Measurements from ENCODE around the gene SASH1. TPM values are rescaled to one million over a fixed set of nuclear protein-coding genes. Genes with fewer than 3 reads are reported as not detected.

SASH1 gene
- total RNA-seq, 1 donor from 2014 or later, result 15.5 TPM

DNA sequence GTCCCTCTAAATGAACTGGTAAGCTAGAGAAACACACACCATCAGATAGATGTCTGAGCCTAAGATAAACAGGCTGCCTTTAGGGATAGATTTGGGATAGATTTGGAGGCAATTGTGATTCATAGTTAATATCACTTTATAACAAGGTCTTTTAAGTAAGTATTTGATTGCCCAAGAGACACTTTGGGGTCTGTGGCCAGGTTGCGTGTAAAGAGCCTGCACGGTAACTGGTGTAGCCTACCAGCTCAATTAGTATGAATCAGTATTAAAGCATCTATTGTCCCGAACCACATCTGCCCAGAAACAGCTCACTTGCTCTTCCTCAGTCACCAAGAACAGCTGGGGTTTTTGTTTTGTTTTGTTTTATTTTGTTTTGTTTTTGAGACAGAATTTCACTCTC, 193.3 kb downstream of the SASH1 start:
- Histone ChIP-seq H3K27ac (ENCODE audit: low read depth, low read length) (peak overlapping the region; percentile 59), H3K4me1 (ENCODE audit: insufficient read depth, low read length) (peaks cover 29% of the 10 kb centered on the region), H3K27me3 (ENCODE audit: insufficient read depth, low read length) (no peaks in the 10 kb centered on the region), H3K36me3 (ENCODE audit: insufficient read depth, low read length) (peaks cover 39% of the 10 kb centered on the region), H3K4me3 (ENCODE audit: insufficient read depth, low read depth, low read length) (no peak overlapping the region), H3K79me2 (ENCODE audit: insufficient read depth, low read length) (no peaks in the 10 kb centered on the region), H2AFZ (ENCODE audit: low read depth, low read length) (no peak overlapping the region), H3K9me3 (ENCODE audit: insufficient read depth, low read depth, low read length) (no peaks in the 10 kb centered on the region), H3K9ac (ENCODE audit: low read length) (peak overlapping the region; percentile 24), H3K4me2 (ENCODE audit: low read length) (peak overlapping the region; percentile 11), H4K20me1 (ENCODE audit: insufficient read depth, low read length) (no peaks in the 10 kb centered on the region)
- no peak overlapping the region for H3K4me3 Mint-ChIP-seq (ENCODE audit: unreplicated experiment)
- FAIRE-seq (no peak), DNase-seq (ENCODE audit: low read depth) (peak; percentile 81)
- H3K27me3 Mint-ChIP-seq (ENCODE audit: low read depth, unreplicated experiment), result no peaks in the 10 kb centered on the region
- H3K36me3 Mint-ChIP-seq (ENCODE audit: low read depth, unreplicated experiment), result peaks cover 23% of the 10 kb centered on the region
- TF ChIP-seq, protein P1, sequence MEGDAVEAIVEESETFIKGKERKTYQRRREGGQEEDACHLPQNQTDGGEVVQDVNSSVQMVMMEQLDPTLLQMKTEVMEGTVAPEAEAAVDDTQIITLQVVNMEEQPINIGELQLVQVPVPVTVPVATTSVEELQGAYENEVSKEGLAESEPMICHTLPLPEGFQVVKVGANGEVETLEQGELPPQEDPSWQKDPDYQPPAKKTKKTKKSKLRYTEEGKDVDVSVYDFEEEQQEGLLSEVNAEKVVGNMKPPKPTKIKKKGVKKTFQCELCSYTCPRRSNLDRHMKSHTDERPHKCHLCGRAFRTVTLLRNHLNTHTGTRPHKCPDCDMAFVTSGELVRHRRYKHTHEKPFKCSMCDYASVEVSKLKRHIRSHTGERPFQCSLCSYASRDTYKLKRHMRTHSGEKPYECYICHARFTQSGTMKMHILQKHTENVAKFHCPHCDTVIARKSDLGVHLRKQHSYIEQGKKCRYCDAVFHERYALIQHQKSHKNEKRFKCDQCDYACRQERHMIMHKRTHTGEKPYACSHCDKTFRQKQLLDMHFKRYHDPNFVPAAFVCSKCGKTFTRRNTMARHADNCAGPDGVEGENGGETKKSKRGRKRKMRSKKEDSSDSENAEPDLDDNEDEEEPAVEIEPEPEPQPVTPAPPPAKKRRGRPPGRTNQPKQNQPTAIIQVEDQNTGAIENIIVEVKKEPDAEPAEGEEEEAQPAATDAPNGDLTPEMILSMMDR (IDR thresholded peaks at IDR 0.05; ENCODE audit: insufficient read depth, low read depth, low read length), result no peak
- TF ChIP-seq EZH2 (IDR thresholded peaks at IDR 0.05; ENCODE audit: insufficient read depth, low read length), result no peak
- H3K27ac Mint-ChIP-seq (ENCODE audit: unreplicated experiment), result no peak overlapping the region
- no peaks in the 10 kb centered on the region for H3K9me3 Mint-ChIP-seq (ENCODE audit: unreplicated experiment)
- peaks cover 23% of the 10 kb centered on the region for H3K4me1 Mint-ChIP-seq (ENCODE audit: low read depth, unreplicated experiment)

DNA sequence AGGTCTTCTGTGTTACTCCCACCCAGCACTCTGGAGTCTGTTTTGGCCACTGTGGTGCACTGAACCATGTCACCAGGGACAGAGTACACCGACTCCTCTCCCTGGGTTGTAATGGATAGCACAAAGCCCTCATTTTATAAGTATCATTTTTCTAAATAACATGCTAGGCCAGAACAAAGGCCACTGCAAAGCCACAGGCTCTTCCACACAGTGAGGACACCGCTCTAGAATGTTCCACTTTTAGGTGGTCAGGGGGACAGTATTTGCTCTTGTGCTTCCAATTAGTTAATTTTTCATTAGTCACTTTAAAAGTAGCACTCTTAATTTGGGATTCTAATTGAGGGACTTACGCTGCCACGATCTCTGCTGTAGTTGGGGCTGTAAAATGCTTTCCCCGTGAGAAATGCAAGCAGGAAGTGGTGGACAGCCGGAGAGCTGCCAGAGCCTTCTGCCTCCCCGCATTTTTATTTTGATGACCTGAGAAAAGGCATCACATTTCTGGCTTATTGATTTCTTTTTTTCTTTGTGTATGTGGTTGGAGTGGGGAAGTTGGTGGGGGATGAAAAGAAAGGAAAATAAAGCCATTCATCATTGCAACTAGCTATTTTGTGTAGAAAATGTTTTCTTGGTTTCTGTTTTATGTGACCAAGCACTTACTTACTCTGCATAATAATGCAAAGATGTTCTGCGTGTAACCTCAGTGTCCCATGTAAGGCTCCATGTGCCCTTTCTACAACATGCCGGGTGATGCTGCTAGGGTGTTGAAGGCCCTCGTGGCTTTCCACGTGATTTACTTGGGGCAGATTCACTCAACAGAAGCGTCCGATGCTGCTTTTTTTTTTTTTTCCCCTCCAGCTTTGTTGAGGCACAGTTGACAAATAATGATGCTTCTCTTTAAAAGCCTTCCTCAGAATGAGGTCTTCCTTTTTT, 195.9 kb downstream of the SASH1 start:
- no peaks in the 10 kb centered on the region for H3K9me3 ChIP-seq (ENCODE audit: insufficient read depth, low read depth, low read length)
- peaks cover 20% of the 10 kb centered on the region for H3K4me1 ChIP-seq (ENCODE audit: insufficient read depth, low read length)
- DNase-seq (ENCODE audit: low read depth) (peak; percentile 78), FAIRE-seq (no peak)
- H3K27ac Mint-ChIP-seq (ENCODE audit: unreplicated experiment), result peak overlapping the region; percentile 21
- peak overlapping the region; percentile 83 for H3K4me2 ChIP-seq (ENCODE audit: low read length)
- TF ChIP-seq EZH2 (IDR thresholded peaks at IDR 0.05; ENCODE audit: insufficient read depth, low read length), result no peak
- TF ChIP-seq, protein P1 (IDR thresholded peaks at IDR 0.05; ENCODE audit: insufficient read depth, low read depth, low read length), result no peak
- no peaks in the 10 kb centered on the region for H3K27me3 ChIP-seq (ENCODE audit: insufficient read depth, low read length)
- peak overlapping the region; percentile 27 for H2AFZ ChIP-seq (ENCODE audit: low read depth, low read length)
- no peak overlapping the region for H3K4me3 Mint-ChIP-seq (ENCODE audit: unreplicated experiment)
- no peaks in the 10 kb centered on the region for H3K27me3 Mint-ChIP-seq (ENCODE audit: low read depth, unreplicated experiment)
- H3K4me3 ChIP-seq (ENCODE audit: insufficient read depth, low read depth, low read length), result peak overlapping the region; percentile 40
- peaks cover 21% of the 10 kb centered on the region for H3K36me3 Mint-ChIP-seq (ENCODE audit: low read depth, unreplicated experiment)
- no peaks in the 10 kb centered on the region for H4K20me1 ChIP-seq (ENCODE audit: insufficient read depth, low read length)
- H3K36me3 ChIP-seq (ENCODE audit: insufficient read depth, low read length), result peaks cover 44% of the 10 kb centered on the region
- H3K9ac ChIP-seq (ENCODE audit: low read length), result peak overlapping the region; percentile 52
- peak overlapping the region; percentile 57 for H3K27ac ChIP-seq (ENCODE audit: low read depth, low read length)
- no peaks in the 10 kb centered on the region for H3K9me3 Mint-ChIP-seq (ENCODE audit: unreplicated experiment)
- H3K4me1 Mint-ChIP-seq (ENCODE audit: low read depth, unreplicated experiment), result peaks cover 14% of the 10 kb centered on the region
- no peaks in the 10 kb centered on the region for H3K79me2 ChIP-seq (ENCODE audit: insufficient read depth, low read length)

DNA sequence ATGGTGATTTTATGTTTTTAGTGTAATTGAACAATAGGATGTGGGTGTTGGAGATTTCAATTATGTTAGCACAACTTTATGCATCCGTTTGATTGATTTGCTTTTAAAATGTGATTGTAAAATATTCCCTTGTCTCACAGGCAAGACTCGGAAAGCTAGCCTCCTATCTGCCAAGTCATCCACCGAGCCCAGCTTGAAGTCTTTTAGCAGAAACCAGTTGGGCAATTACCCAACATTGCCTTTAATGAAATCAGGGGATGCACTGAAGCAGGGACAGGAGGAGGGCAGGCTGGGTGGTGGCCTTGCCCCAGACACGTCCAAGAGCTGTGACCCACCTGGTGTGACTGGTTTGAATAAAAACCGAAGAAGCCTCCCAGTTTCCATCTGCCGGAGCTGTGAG, 200.9 kb downstream of the SASH1 start:
- H3K36me3 Mint-ChIP-seq (ENCODE audit: low read depth, unreplicated experiment), result peaks cover 14% of the 10 kb centered on the region
- no peak for TF ChIP-seq EZH2 (IDR thresholded peaks at IDR 0.05; ENCODE audit: insufficient read depth, low read length)
- TF ChIP-seq, protein P1 (IDR thresholded peaks at IDR 0.05; ENCODE audit: insufficient read depth, low read depth, low read length), result no peak

More for the DNA sequence above, 200.9 kb downstream of the SASH1 start:
- no peaks in the 10 kb centered on the region for H3K9me3 ChIP-seq (ENCODE audit: insufficient read depth, low read depth, low read length)
- no peaks in the 10 kb centered on the region for H3K79me2 ChIP-seq (ENCODE audit: insufficient read depth, low read length)
- Mint-ChIP-seq H3K27me3 (ENCODE audit: low read depth, unreplicated experiment) (no peaks in the 10 kb centered on the region), H3K27ac (ENCODE audit: unreplicated experiment) (no peak overlapping the region), H3K9me3 (ENCODE audit: unreplicated experiment) (no peaks in the 10 kb centered on the region), H3K4me3 (ENCODE audit: unreplicated experiment) (no peak overlapping the region), H3K4me1 (ENCODE audit: low read depth, unreplicated experiment) (peaks cover 3% of the 10 kb centered on the region)
- no peak overlapping the region for H3K27ac ChIP-seq (ENCODE audit: low read depth, low read length)
- H3K9ac ChIP-seq (ENCODE audit: low read length), result no peak overlapping the region
- H3K4me3 ChIP-seq (ENCODE audit: insufficient read depth, low read depth, low read length), result no peak overlapping the region
- H3K4me2 ChIP-seq (ENCODE audit: low read length), result no peak overlapping the region
- no peak overlapping the region for H2AFZ ChIP-seq (ENCODE audit: low read depth, low read length)
- H4K20me1 ChIP-seq (ENCODE audit: insufficient read depth, low read length), result no peaks in the 10 kb centered on the region
- DNase-seq (ENCODE audit: low read depth), result no peak
- peaks cover 36% of the 10 kb centered on the region for H3K36me3 ChIP-seq (ENCODE audit: insufficient read depth, low read length)
- peaks cover 6% of the 10 kb centered on the region for H3K4me1 ChIP-seq (ENCODE audit: insufficient read depth, low read length)
- FAIRE-seq, result no peak
- no peaks in the 10 kb centered on the region for H3K27me3 ChIP-seq (ENCODE audit: insufficient read depth, low read length)

All from astrocyte (in vitro differentiated cells and primary cell).